Activated CD4-positive, alpha-beta T cell treated with anti-CD3 and anti-CD28 coated beads for 36 hours (primary cell): ENCODE results near the gene ALDOA. TPM values are rescaled to one million over a fixed set of nuclear protein-coding genes. Genes with fewer than 3 reads are reported as not detected.

Experiments used
- ATAC-seq: fragments of 200-7000 bp; cut with Tn5 transposase; one replicate; pipeline ENCODE4 v1.10.0; 2021; ENCODE audit warnings: mild to moderate bottlenecking, moderate library complexity
- CTCF ChIA-PET: fragments of 350-600 bp; sonication (Branson Sonifier 250); formaldehyde crosslinking; loops from one replicate; lab custom pipeline; 2021; ENCODE audit warnings: antibody characterized with exemption; lab: Charles Lee
- POLR2A ChIA-PET: fragments of 350-600 bp; sonication (Branson Sonifier 250); formaldehyde crosslinking; loops from one replicate; lab custom pipeline; 2021; ENCODE audit warnings: antibody characterized with exemption, inconsistent platforms; lab: Charles Lee
- DNase-seq: peaks from one replicate; pipeline ENCODE4 v3.0.0-alpha.2; 2020
- H3K27ac Mint-ChIP-seq: one replicate; pipeline ENCODE4 v1.8.0; 2021; ENCODE audit warnings: mixed read lengths
- H3K27me3 Mint-ChIP-seq: one replicate; pipeline ENCODE4 v1.8.0; 2021; ENCODE audit warnings: mixed read lengths
- H3K36me3 Mint-ChIP-seq: one replicate; pipeline ENCODE4 v1.8.0; 2021; ENCODE audit warnings: low read depth, mixed read lengths
- H3K4me1 Mint-ChIP-seq: one replicate; pipeline ENCODE4 v1.8.0; 2021; ENCODE audit warnings: mixed read lengths
- H3K4me3 Mint-ChIP-seq: one replicate; pipeline ENCODE4 v1.8.0; 2021; ENCODE audit warnings: mild to moderate bottlenecking, moderate library complexity, mixed read lengths
- H3K9me3 Mint-ChIP-seq: one replicate; pipeline ENCODE4 v1.8.0; 2021; ENCODE audit warnings: low read depth, mixed read lengths
- intact Hi-C, 2 experiments: fragments of 100-400 bp; cut with DNase I in 1 of 2; cut with micrococcal nuclease in 1 of 2; formaldehyde crosslinking; loops; one replicate each; pipeline versions ENCODE4 v1.14.2 to v1.15.1; 2022 to 2024; cut with DNase I, micrococcal nuclease
- total RNA-seq, 2 experiments: library from RNA; stranded (reverse); gene quantifications; one replicate each; pipeline ENCODE4 v1.2.3, GENCODE V29; 2021

The ALDOA gene
- total RNA-seq, 2 experiments from 2014 or later, result 2,482 to 3,644 TPM

DNA sequence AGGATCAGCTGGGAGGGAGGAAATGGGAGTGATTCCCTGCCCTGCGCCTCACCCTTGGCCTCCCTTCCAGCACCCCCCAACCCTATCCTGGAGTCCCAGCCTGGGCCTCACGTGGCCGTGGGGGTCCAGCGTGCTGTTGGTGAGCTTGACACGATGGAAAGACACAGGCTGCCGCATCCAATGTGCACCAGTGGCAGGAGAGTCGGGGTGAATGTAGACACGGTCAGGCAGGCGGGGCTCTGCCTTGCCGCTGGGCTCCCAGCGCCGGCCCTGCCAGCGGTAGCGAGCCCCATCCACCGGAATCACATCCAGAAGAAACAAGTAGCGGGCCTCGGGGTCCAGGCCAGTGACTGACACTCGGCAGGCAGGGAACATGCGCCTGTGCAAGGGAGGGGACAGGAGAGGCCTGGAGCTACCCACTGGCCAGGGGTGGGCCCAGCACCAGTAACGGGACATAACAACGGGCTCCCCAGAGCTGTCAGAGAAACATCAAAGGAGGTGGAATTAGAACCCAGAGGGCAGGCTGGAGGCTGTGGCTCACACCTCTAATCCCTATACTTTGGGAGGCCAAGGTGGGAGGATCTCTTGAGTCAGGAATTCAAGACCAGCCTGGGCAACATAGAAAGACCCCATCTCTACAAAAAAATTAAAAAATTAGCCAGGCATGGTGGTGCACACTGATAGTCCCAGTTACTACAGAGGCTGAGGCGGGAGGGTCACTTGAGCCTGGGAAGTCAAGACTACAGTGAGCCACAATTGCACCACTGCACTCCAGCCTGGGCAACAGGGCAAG lies 23.5 kb downstream of the ALDOA start:
- DNase-seq (no peak), ATAC-seq (no peak)
- POLR2A ChIA-PET, result interaction anchor here (2.3 kb wide), 1 partner anchor 23 kb away, joined by 8 read pairs; the partner anchor contains the start of gene ALDOA
- Mint-ChIP-seq H3K27me3 (no peaks in the 10 kb centered on the region), H3K36me3 (peaks cover 12% of the 10 kb centered on the region), H3K4me3 (no peak overlapping the region), H3K27ac (peak overlapping the region; percentile 74), H3K9me3 (no peaks in the 10 kb centered on the region), H3K4me1 (peaks cover 32% of the 10 kb centered on the region)
- intact Hi-C loops, result no loop called here
- CTCF ChIA-PET, result interaction anchor here (0.6 to 0.7 kb wide), 2 partner anchors 21 to 65 kb away, joined by 3 read pairs; no protein-coding TSS in a partner anchor

DNA sequence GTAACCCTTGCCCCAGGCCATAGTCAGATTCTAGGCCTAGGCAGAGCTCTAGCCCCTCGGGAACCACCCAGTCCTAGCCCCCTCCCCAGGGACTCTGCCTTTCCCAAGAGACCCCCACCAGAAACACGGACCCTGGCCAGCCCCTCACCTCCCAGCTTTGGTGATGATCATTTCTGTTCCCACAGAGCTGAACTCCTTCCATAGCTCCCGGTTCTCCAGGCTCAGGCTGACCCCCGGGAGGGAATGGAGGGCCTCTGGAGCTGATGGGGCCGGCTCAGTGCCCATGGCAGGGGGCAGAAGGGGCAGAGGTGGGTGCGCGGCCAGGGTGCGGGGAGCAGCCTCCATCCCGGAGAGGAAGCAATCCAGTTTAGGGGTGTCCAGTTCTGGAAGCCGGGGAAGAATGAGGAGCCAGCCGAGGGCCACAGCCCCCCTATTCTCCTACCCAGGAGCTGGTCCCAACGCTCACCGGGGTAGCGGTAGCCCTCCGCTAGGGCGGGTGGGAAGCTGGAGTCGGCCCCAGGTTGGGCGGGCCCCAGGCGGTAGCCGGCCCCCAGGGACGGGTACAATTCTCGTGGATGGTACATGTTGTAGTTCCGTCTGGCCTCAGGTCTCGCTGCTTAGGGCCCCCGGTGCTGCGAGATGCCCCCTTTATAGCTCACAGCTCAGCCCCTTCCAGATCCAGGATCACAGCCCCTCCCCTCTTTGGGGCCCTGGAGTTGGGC lies 25.2 kb downstream of the ALDOA start:
- ChIA-PET POLR2A (interaction anchor here (0.6 to 2.3 kb wide), 7 partner anchors 14 to 280 kb away, joined by 3 to 8 read pairs (median 3); partner anchors contain the start of genes ALDOA, CORO1A and TBC1D10B), CTCF (interaction anchor here (0.5 to 3.8 kb wide), 9 partner anchors 11 to 95 kb away, joined by 3 to 31 read pairs (median 6); partner anchors contain the start of genes ALDOA and GDPD3)
- no peak for ATAC-seq
- Mint-ChIP-seq H3K4me1 (peaks cover 49% of the 10 kb centered on the region), H3K9me3 (no peaks in the 10 kb centered on the region), H3K4me3 (peak overlapping the region; percentile 30), H3K27me3 (no peaks in the 10 kb centered on the region), H3K27ac (peak overlapping the region; percentile 74), H3K36me3 (peaks cover 13% of the 10 kb centered on the region)
- intact Hi-C loops, result loop anchor here in 1 of 2 experiments (5.0 to 10.0 kb wide), 5 partner anchors 317 to 1266 kb away; partner anchors contain the start of genes ATXN2L, ITGAL, SRCAP and ZNF764
- DNase-seq, result no peak

DNA sequence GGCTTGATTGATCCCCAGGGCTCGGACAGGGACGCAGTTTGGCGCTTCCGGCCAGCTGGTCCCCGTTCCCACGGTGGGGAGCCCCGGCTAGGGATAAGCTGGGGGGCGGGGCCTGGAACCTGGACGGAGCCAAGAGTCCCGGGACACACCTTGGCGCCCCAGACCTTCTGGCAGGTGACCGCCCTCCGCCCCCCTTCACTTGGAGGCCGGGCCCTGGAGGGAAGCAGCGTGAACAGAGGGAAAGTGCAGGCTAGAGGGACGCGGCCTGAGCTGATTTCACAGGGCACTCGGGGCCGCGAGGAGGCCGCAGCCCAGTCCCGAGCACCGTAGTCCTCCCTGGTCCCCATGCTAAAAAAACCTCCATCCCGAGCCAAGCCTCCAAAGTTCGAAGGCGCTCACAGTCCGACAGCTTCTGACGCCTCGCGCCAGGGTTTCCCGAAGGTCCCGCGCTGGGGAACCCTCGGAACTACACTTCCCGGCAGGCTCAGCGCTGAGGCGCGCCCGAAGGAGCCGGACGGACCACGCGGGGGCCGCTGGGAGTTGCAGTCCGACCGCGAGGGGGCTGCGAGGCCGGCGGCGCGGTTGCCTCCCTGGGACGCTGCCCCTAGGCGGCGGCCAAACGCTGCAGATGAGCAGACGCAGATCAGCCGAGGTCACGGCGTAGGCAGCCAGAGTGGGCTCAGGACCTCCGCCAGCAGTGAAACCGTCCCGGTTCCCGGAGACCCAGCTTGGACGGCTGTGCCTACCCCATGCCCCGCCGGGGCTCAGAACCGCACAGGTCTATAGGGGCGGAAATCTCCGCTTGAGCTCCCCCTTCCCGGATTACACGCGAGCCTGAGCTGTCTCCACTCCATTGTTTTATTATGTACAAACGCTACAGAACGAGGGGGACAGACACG lies 26.2 kb downstream of the ALDOA start, which contains the start of gene TBX6:
Gene TBX6 (minus strand): TSS at position 451 of the 899 bp plus-strand sequence. CDS start 731 bp downstream, outside the sequence.
- DNase-seq, result peak; percentile 97
- peaks cover under 1% of the 10 kb centered on the region for H3K9me3 Mint-ChIP-seq
- peaks cover 14% of the 10 kb centered on the region for H3K36me3 Mint-ChIP-seq
- intact Hi-C loops, result loop anchor here (1.0 to 10.0 kb wide), 12 partner anchors 16 to 1267 kb away; partner anchors contain the start of genes PPP4C (in 2 of the 2), ALDOA (in 1 of the 2), ASPHD1 (in 1 of the 2) and ATXN2L (in 1 of the 2)
- peak within 1 kb of the TSS; percentile 92 for H3K27ac Mint-ChIP-seq
- no peaks in the 10 kb centered on the region for H3K27me3 Mint-ChIP-seq
- peak within 1 kb of the TSS; percentile 84 for H3K4me3 Mint-ChIP-seq
- peaks cover 51% of the 10 kb centered on the region for H3K4me1 Mint-ChIP-seq
- peak; percentile 83 for ATAC-seq
- ChIA-PET CTCF (interaction anchor here (0.5 to 3.8 kb wide), 37 partner anchors 10 to 606 kb away, joined by 3 to 31 read pairs (median 4); partner anchors contain the start of genes ALDOA, CD2BP2, CORO1A and GDPD3), POLR2A (interaction anchor here (0.6 to 2.3 kb wide), 8 partner anchors 15 to 474 kb away, joined by 3 to 10 read pairs (median 4); partner anchors contain the start of genes ALDOA, CORO1A, PPP4C and TBC1D10B)

DNA sequence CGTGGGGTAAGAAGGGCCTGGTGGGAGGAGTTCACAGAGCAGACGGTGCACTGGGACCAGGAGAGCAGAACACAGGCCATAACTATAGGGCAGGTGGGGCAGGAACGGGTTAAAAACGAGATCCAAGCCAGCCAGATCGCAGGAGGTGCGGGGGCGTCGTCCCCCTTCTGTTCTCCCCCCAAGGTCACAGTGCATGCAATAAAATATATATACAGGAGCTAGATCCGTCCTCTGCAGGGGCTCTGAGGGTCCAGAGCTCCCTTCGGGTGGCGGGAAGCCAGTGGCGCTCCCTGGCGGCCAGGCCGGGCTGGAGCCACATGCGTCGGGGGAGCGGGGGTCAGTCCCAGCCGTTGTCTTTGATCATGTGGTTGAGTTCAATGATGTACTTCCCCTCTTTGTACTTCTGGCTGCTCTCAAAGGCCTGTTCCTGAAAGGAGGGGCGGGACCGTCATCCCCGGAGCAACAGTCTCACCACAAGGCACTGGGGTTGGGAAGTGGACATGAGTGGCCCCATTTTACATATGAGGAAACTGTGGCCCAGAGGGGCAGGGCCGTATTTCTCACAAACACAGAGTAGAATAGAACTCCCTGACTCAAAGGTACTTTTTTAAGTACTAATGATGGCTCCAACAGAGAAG lies 26.9 kb downstream of the ALDOA start:
- Mint-ChIP-seq H3K4me1 (peaks cover 51% of the 10 kb centered on the region), H3K4me3 (peak overlapping the region; percentile 84), H3K27me3 (no peaks in the 10 kb centered on the region), H3K36me3 (peaks cover 19% of the 10 kb centered on the region), H3K9me3 (peaks cover 8% of the 10 kb centered on the region), H3K27ac (peak overlapping the region; percentile 92)
- DNase-seq (peak; percentile 88), ATAC-seq (peak; percentile 52)
- ChIA-PET CTCF (interaction anchor here (0.6 to 3.8 kb wide), 35 partner anchors 10 to 515 kb away, joined by 3 to 31 read pairs (median 4); partner anchors contain the start of genes ALDOA, CD2BP2, CORO1A and GDPD3), POLR2A (interaction anchor here (0.6 to 1.7 kb wide), 6 partner anchors 16 to 473 kb away, joined by 3 to 10 read pairs (median 4); partner anchors contain the start of genes ALDOA, PPP4C and TBC1D10B)
- intact Hi-C loops, result loop anchor here (1.0 to 10.0 kb wide), 12 partner anchors 17 to 1268 kb away; partner anchors contain the start of genes PPP4C (in 2 of the 2), ALDOA (in 1 of the 2), ASPHD1 (in 1 of the 2) and ATXN2L (in 1 of the 2)

DNA sequence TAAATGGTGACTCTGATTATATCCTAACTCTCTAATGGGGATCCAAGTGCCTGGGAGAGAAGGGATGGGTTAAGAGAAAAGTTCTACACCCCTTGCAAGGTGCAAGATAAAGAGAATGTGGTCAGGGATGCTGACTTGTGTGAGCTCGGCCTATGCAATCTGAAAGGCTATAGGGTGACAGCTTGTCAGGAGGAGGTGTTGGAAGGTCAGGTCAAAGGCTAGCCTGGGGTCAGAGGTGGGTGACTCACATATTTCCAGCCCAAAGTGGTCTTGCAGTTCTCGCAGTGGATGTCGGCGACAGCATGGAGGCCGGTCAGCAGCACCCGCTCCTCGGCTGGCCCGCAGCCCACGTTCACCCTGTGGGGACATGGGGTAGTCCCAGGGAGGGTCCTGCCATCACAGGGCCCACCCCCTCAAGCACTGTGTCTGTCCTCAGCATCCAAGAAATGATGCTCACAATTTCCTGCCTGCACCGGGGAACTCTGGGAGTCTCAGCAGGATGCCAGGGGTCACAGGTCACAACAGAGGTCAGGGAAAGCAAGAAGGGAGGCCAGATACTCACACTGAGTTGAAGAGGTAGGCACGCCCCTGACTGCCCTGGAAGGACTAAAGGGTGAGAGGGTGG lies 29.1 kb downstream of the ALDOA start:
- H3K4me1 Mint-ChIP-seq, result peaks cover 43% of the 10 kb centered on the region
- no peak for ATAC-seq
- POLR2A ChIA-PET, result no interaction called here

DNA sequence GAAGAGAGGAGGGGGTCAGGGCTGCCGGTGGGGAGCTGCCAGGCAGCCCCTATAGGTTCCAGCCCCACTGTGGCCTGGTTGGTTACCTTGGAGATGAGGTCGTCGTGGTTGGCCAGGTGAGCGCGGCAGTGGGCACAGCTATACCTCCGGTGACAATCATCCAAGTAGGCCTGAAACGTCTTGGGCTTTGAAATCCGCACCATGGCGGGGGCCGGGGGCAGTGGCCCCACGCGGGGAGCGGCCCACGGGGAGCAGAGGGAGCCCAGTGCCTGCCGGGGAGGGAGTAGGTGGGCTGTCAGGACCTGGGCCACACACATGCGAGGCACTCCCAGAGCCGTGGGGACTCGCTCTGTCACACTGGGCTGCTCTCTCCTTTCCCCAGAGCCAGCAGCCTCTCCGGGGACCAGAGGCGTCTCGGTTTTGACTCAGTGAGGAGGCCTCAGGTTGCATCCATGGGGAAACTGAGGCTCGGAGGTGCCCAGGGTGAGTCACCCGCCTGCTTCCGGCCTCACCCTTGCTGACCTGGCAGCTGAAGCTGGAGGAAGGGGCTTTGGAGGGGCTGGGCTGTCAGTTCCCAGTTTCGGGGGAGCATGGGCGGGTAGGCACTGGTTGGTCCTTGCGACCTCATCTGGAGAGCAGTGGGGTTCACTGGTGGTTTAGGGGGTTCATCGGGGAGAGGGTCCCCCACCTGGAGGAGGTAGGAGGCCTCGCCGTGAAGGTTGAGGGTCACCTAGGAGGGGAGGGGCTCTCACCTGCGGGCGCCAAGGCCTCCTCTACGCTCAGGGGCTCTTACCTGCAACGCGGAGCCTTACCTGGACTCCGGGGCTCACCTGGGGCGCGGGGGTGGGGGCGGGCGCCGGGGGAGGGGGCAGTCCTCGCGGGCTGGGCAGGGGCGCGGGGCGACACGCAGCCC lies 29.9 kb downstream of the ALDOA start:
- peak overlapping the region; percentile 83 for H3K27ac Mint-ChIP-seq
- no peaks in the 10 kb centered on the region for H3K27me3 Mint-ChIP-seq
- H3K9me3 Mint-ChIP-seq, result peaks cover 14% of the 10 kb centered on the region
- CTCF ChIA-PET, result no interaction called here
- H3K4me1 Mint-ChIP-seq, result peaks cover 36% of the 10 kb centered on the region
- peak; percentile 47 for DNase-seq
- no peak for ATAC-seq
- POLR2A ChIA-PET, result interaction anchor here (1.4 kb wide), 1 partner anchor 30 kb away, joined by 3 read pairs; the partner anchor contains the start of gene ALDOA
- intact Hi-C loops, result loop anchor here in 1 of 2 experiments (1.0 to 10.0 kb wide), 7 partner anchors 19 to 1271 kb away; partner anchors contain the start of genes ALDOA, ATXN2L, CORO1A and MAPK3
- H3K4me3 Mint-ChIP-seq, result peak overlapping the region; percentile 79
- H3K36me3 Mint-ChIP-seq, result peaks cover 23% of the 10 kb centered on the region

More for the DNA sequence above, 29.1 kb downstream of the ALDOA start:
- Mint-ChIP-seq H3K4me3 (peak overlapping the region; percentile 79), H3K27me3 (no peaks in the 10 kb centered on the region), H3K27ac (peak overlapping the region; percentile 83), H3K36me3 (peaks cover 23% of the 10 kb centered on the region), H3K9me3 (peaks cover 14% of the 10 kb centered on the region)
- no peak for DNase-seq
- CTCF ChIA-PET, result interaction anchor here (0.6 to 1.7 kb wide), 5 partner anchors 31 to 315 kb away, joined by 3 to 7 read pairs (median 3); no protein-coding TSS in a partner anchor
- intact Hi-C loops, result loop anchor here in 1 of 2 experiments (5.0 to 10.0 kb wide), 5 partner anchors 313 to 1270 kb away; partner anchors contain the start of genes ATXN2L, ITGAL, SRCAP and ZNF764

DNA sequence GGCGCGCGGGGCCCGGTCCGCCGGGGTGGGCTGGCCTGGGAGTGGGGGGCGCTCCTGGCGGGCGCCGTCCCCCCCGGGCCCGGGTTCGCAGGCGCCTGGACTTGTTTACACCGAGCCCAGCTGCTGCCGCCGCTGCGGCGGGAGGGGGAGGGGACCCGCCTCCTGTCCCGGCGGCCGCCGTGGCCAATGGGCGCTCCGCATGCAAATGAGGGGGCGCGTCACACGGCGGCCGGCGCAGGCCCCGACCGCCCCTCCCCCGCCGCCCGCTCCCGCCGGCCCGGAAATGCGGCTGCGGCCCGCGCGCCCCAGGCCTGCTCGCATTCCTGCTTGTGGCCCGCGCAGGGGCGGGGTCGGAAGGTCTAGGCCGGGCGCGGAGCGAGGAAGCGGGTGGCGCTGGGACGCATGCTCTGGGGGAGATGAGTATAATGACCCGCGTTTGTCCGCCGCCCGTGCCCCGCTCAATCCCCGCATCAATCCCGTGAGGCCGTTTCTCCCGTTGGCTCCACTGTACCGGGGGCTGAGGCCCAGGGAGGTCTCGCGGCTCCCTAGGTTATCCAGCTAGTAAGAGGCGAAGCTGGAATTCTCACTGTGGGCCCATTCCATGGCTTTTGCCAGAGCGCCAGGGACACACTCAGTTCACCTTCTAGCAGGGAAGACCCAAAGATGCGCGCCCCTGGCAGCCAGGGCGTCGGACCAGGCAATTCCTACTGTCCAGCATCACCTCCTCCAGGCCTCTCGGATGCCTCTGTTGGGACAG lies 30.7 kb downstream of the ALDOA start, which contains the start of gene YPEL3:
Gene YPEL3 (minus strand): TSS at position 109 of the 757 bp plus-strand sequence. CDS start 731 bp downstream, outside the sequence.
- Mint-ChIP-seq H3K9me3 (peaks cover 14% of the 10 kb centered on the region), H3K4me1 (peaks cover 33% of the 10 kb centered on the region), H3K27me3 (no peaks in the 10 kb centered on the region), H3K36me3 (peaks cover 23% of the 10 kb centered on the region), H3K4me3 (peak within 1 kb of the TSS; percentile 79), H3K27ac (peak within 1 kb of the TSS; percentile 88)
- ChIA-PET CTCF (interaction anchor here (0.8 kb wide), 1 partner anchor 30 kb away, joined by 3 read pairs; no protein-coding TSS in a partner anchor), POLR2A (interaction anchor here (1.4 kb wide), 1 partner anchor 31 kb away, joined by 3 read pairs; the partner anchor contains the start of gene ALDOA)
- DNase-seq, result peak; percentile 94
- intact Hi-C loops, result loop anchor here in 1 of 2 experiments (1.0 to 10.0 kb wide), 7 partner anchors 20 to 1271 kb away; partner anchors contain the start of genes ALDOA, ATXN2L, CORO1A and MAPK3
- peak; percentile 42 for ATAC-seq
